ENCODE results near the gene TMEM163.

Gene TMEM163

DNA sequence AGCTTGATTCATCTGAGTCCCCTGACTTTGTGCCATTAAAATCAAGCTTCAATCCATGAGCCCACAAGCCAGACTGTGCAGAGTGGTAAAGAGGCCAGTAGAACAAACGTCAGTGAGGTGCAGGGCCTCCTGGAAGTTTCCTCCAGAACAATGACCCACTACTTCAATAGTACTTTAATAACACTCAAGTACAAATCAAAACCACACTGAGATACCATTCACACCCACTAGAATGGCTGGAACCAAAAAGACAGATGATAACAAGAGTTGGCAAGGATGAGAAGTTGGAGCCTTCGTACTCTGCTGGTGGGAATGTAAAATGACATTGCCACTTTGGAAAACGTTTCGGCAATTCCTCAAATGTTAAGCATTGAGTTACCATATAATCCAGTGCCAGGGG, 181.1 kb downstream of the TMEM163 start:
- H3K9me3 ChIP-seq (ENCODE audit: control insufficient read depth, insufficient read depth, low read length), result no peaks in the 10 kb centered on the region
- WGBS (ENCODE audit: insufficient coverage, insufficient read length), result no CpG with 5 or more reads among the region's 4 CpGs
- H3K27ac ChIP-seq (ENCODE audit: low read length), result no peak overlapping the region

GRCh38 chr2:134537121-134537520, 181.7 kb downstream of the TMEM163 start:
- H3K4me3 ChIP-seq (ENCODE audit: low read length), result no peak overlapping the region
- no peaks in the 10 kb centered on the region for H3K9me3 ChIP-seq (ENCODE audit: control insufficient read depth, insufficient read depth, low read length)
- no peaks in the 10 kb centered on the region for H3K36me3 ChIP-seq (ENCODE audit: control insufficient read depth, insufficient read depth, low read length)
- no peaks in the 10 kb centered on the region for H3K27me3 ChIP-seq (ENCODE audit: control insufficient read depth, insufficient read depth, low read length)
- H3K4me1 ChIP-seq (ENCODE audit: control insufficient read depth, insufficient read depth, low read length), result 0 out of 2 replicates have a peak, but pooled peaks cover 1% of the 10 kb centered on the region
- no CpG with 5 or more reads among the region's 2 CpGs for WGBS (ENCODE audit: insufficient coverage, insufficient read length)
- no peak for DNase-seq (ENCODE audit: low read depth, low spot score)
- H3K27ac ChIP-seq (ENCODE audit: low read length), result no peak overlapping the region

More for the DNA sequence above, 181.1 kb downstream of the TMEM163 start:
- Histone ChIP-seq H3K4me1 (ENCODE audit: control insufficient read depth, insufficient read depth, low read length) (no peaks in the 10 kb centered on the region), H3K4me3 (ENCODE audit: low read length) (no peak overlapping the region), H3K27me3 (ENCODE audit: control insufficient read depth, insufficient read depth, low read length) (no peaks in the 10 kb centered on the region), H3K36me3 (ENCODE audit: control insufficient read depth, insufficient read depth, low read length) (no peaks in the 10 kb centered on the region)
- no peak for DNase-seq (ENCODE audit: low read depth, low spot score)

DNA sequence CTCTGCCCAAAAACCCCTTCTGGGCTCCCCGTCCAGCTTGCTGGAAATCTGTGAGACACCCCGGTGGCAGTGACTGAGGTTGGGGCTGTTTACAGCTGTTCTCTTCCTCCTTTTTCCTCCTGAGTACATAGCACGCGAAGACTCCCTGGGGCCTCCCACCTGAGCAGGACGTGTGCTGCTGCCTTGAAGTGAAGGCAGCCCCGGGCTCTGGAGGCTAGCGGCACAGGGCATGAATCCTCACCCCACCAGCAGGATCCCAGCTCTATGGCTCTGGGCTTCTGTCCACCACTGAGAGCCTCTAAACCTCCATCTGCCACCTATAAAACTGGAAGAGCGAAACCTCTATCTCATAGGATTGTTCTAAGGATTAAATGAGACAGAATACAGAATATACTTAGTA, 182.5 kb downstream of the TMEM163 start:
- Histone ChIP-seq H3K4me3 (ENCODE audit: low read length) (no peak overlapping the region), H3K36me3 (ENCODE audit: control insufficient read depth, insufficient read depth, low read length) (no peaks in the 10 kb centered on the region), H3K27me3 (ENCODE audit: control insufficient read depth, insufficient read depth, low read length) (no peaks in the 10 kb centered on the region), H3K27ac (ENCODE audit: low read length) (no peak overlapping the region), H3K4me1 (ENCODE audit: control insufficient read depth, insufficient read depth, low read length) (0 out of 2 replicates have a peak, but pooled peaks cover 1% of the 10 kb centered on the region), H3K9me3 (ENCODE audit: control insufficient read depth, insufficient read depth, low read length) (no peaks in the 10 kb centered on the region)
- no CpG with 5 or more reads among the region's 8 CpGs for WGBS (ENCODE audit: insufficient coverage, insufficient read length)
- DNase-seq (ENCODE audit: low read depth, low spot score), result no peak

DNA sequence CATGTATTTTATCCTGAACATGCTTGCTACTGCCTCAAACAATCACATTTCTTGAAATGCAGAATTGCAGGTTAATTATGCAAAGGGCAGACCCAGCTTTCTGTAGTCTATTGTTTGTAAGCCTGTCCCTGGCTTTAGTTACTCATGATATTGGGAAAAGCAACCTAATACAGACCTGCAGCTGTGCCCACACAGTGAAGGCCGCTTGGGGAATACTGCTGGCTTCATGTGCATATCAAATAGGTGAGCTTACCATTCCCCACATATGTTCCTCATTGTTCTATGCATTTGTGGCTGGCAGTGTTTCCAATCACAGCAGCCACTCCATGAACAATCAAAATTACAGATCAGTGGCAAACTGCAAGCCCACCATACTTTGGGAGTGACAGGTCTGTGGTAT, 186.3 kb downstream of the TMEM163 start:
- DNase-seq (ENCODE audit: low read depth, low spot score), result no peak
- 0 out of 2 replicates have a peak, but pooled peaks cover 1% of the 10 kb centered on the region for H3K4me1 ChIP-seq (ENCODE audit: control insufficient read depth, insufficient read depth, low read length)
- no peaks in the 10 kb centered on the region for H3K36me3 ChIP-seq (ENCODE audit: control insufficient read depth, insufficient read depth, low read length)
- H3K27ac ChIP-seq (ENCODE audit: low read length), result no peak overlapping the region
- no peaks in the 10 kb centered on the region for H3K9me3 ChIP-seq (ENCODE audit: control insufficient read depth, insufficient read depth, low read length)
- no peak overlapping the region for H3K4me3 ChIP-seq (ENCODE audit: low read length)
- whole genome bisulfite sequencing (ENCODE audit: insufficient coverage, insufficient read length), result no CpG with 5 or more reads among the region's 1 CpG
- H3K27me3 ChIP-seq (ENCODE audit: control insufficient read depth, insufficient read depth, low read length), result no peaks in the 10 kb centered on the region

DNA sequence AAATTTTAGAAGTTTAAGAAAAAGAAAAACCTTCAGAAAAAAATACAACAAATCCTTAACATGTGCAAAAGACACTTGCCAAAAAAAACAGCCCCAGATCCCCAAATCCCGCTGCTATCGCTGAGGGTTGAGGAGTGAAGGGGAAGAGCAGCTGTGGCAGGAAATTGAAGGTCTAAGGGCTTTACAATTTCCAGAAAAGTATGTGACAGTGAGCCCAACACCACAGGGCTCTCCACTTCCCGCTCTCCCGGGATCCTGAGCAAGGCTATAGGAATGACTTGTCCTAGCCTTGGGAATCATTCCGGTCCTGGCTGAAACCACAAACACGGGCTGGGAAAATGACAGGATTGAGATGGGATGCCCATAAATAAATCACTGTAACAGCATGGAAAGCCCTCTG, 191.4 kb downstream of the TMEM163 start:
- no peaks in the 10 kb centered on the region for H3K36me3 ChIP-seq (ENCODE audit: control insufficient read depth, insufficient read depth, low read length)
- DNase-seq (ENCODE audit: low read depth, low spot score), result no peak
- H3K9me3 ChIP-seq (ENCODE audit: control insufficient read depth, insufficient read depth, low read length), result no peaks in the 10 kb centered on the region
- H3K4me3 ChIP-seq (ENCODE audit: low read length), result no peak overlapping the region
- H3K27me3 ChIP-seq (ENCODE audit: control insufficient read depth, insufficient read depth, low read length), result no peaks in the 10 kb centered on the region
- no CpG with 5 or more reads among the region's 6 CpGs for WGBS (ENCODE audit: insufficient coverage, insufficient read length)
- H3K27ac ChIP-seq (ENCODE audit: low read length), result no peak overlapping the region
- no peaks in the 10 kb centered on the region for H3K4me1 ChIP-seq (ENCODE audit: control insufficient read depth, insufficient read depth, low read length)

DNA sequence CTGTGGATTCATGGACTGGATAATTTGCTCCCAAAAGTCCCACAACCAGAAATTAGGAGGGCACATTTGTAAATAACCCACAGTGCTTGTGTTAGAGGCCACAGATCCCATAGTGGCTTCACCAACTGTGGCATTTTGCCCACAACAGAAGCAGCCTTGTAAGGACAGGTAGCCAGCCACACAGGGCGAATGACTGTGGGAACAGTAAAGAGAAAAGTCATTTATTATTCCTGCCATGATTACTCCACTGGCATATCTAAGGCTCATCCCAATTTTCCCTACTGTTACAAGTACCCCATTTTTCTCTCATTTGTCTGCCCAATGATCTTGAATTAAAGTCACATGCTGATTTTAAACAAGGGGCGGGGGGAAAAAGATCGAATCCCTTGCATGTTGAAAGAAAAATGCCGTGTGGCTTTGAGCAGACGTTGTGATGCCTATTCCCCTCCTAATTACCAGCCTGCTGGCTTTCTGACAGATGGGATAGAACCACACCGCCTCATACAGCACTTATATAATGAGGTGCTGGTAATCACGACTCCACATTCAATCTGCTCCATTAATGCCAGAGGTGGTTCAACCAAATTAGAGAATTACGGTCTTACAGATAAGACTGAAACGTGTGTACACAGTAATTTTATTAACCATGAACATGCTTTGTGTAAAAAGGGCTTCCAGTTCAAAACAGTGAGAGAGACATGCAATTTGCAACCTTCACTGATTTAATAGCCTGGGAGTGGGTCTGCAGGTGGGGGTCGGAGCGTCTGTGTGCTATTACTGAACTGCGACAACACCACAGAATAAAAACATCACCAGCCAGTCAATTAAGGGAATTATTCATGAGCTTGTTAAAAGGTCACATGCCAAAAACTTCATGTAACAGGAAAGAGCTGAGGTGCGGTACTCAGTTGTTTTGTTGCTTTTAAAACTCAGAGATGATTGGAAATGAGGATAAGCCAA, 196.0 kb downstream of the TMEM163 start:
- Histone ChIP-seq H3K4me3 (ENCODE audit: low read length) (no peak overlapping the region), H3K36me3 (ENCODE audit: control insufficient read depth, insufficient read depth, low read length) (no peaks in the 10 kb centered on the region), H3K27ac (ENCODE audit: low read length) (no peak overlapping the region), H3K27me3 (ENCODE audit: control insufficient read depth, insufficient read depth, low read length) (no peaks in the 10 kb centered on the region), H3K9me3 (ENCODE audit: control insufficient read depth, insufficient read depth, low read length) (no peaks in the 10 kb centered on the region), H3K4me1 (ENCODE audit: control insufficient read depth, insufficient read depth, low read length) (no peaks in the 10 kb centered on the region)
- DNase-seq (ENCODE audit: low read depth, low spot score), result no peak
- WGBS (ENCODE audit: insufficient coverage, insufficient read length), result no CpG with 5 or more reads among the region's 13 CpGs

DNA sequence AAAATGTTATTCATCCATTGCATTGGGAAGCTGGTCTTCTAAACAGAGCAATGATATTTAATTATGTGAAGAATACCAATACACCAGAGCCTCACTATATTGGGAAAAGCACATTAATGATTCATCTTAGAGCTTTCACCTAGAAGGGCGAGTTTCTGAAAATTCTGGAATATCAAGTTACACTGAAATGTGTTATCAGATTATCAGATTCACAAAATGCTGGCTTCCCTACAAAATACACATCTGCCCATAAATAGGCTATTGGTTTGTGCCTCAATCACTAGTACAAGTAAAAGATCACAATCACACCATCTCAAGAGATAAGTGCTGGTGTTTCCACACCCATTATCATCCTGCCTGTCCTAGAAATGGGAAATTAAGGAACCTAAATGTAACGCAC, 200.7 kb downstream of the TMEM163 start:
- WGBS (ENCODE audit: insufficient coverage, insufficient read length), result no CpG with 5 or more reads among the region's 2 CpGs
- no peak for DNase-seq (ENCODE audit: low read depth, low spot score)
- no peaks in the 10 kb centered on the region for H3K27me3 ChIP-seq (ENCODE audit: control insufficient read depth, insufficient read depth, low read length)

GRCh38 chr2:134515137-134515536, 203.7 kb downstream of the TMEM163 start:
- no peaks in the 10 kb centered on the region for H3K36me3 ChIP-seq (ENCODE audit: control insufficient read depth, insufficient read depth, low read length)
- H3K4me1 ChIP-seq (ENCODE audit: control insufficient read depth, insufficient read depth, low read length), result no peaks in the 10 kb centered on the region; the same call in 1 of the 2 replicates
- no peak overlapping the region for H3K4me3 ChIP-seq (ENCODE audit: low read length)
- no peak overlapping the region for H3K27ac ChIP-seq (ENCODE audit: low read length)
- H3K9me3 ChIP-seq (ENCODE audit: control insufficient read depth, insufficient read depth, low read length), result no peaks in the 10 kb centered on the region
- no CpG with 5 or more reads among the region's 5 CpGs for WGBS (ENCODE audit: insufficient coverage, insufficient read length)
- H3K27me3 ChIP-seq (ENCODE audit: control insufficient read depth, insufficient read depth, low read length), result no peaks in the 10 kb centered on the region
- no peak for DNase-seq (ENCODE audit: low read depth, low spot score)

More for the DNA sequence above, 200.7 kb downstream of the TMEM163 start:
- no peaks in the 10 kb centered on the region; the same call in 1 of the 2 replicates for H3K4me1 ChIP-seq (ENCODE audit: control insufficient read depth, insufficient read depth, low read length)
- H3K9me3 ChIP-seq (ENCODE audit: control insufficient read depth, insufficient read depth, low read length), result no peaks in the 10 kb centered on the region
- H3K27ac ChIP-seq (ENCODE audit: low read length), result no peak overlapping the region
- no peak overlapping the region for H3K4me3 ChIP-seq (ENCODE audit: low read length)
- no peaks in the 10 kb centered on the region for H3K36me3 ChIP-seq (ENCODE audit: control insufficient read depth, insufficient read depth, low read length)

DNA sequence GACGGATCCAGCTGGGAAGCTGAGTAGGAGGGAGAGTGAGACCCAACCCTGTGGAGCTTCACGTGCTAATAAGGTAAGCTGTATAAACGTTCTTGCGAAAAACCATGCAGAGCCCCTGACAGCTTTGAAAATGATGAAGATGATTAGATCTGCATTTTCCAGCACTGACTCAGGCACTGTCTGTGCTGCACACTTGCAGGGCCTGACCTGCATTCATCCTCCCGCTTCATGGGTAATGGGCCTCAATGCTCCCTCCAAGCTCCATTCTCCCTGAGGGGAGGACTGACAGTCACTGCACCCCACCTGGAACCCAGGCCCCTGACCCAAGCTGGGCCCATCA, 205.4 kb downstream of the TMEM163 start:
- no peaks in the 10 kb centered on the region for H3K9me3 ChIP-seq (ENCODE audit: control insufficient read depth, insufficient read depth, low read length)
- H3K27ac ChIP-seq (ENCODE audit: low read length), result no peak overlapping the region
- no CpG with 5 or more reads among the region's 5 CpGs for WGBS (ENCODE audit: insufficient coverage, insufficient read length)
- DNase-seq (ENCODE audit: low read depth, low spot score), result no peak
- H3K36me3 ChIP-seq (ENCODE audit: control insufficient read depth, insufficient read depth, low read length), result no peaks in the 10 kb centered on the region
- no peaks in the 10 kb centered on the region for H3K27me3 ChIP-seq (ENCODE audit: control insufficient read depth, insufficient read depth, low read length)
- H3K4me3 ChIP-seq (ENCODE audit: low read length), result no peak overlapping the region
- no peaks in the 10 kb centered on the region; the same call in 1 of the 2 replicates for H3K4me1 ChIP-seq (ENCODE audit: control insufficient read depth, insufficient read depth, low read length)

DNA sequence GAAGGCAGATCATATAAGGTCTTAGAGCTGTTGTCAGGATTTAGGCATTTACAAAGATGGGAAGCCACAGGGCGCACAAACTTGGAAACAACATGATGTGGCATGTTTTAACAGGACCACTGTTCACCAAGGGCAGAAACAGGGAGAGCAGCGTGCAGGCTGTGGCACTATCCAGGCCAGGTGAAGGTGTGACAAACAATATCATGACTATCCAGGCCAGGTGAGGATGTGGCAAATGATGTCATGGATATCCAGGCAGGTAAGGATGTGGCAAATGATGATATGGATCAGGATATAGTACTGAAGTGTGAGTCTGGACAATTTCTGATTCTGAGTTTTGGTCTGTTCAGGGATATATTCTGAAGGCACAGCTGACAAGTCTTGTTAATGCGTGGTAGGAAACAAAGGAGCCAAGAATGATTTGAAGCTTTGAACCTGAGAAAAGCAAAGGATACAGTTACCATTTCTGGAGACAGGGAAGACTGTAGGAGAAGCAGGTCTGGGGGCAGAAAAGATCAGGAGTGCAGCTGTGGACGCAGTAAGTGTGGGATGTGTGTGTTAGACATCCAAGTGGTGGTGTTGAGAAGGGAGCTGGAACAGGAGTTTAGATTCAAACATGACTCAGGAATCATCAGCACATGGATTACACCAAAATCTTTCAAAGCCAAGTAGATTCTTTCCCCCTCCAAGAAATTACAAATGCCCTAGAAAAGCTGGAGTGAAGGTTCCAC, 205.9 kb downstream of the TMEM163 start:
- H3K27ac ChIP-seq (ENCODE audit: low read length), result no peak overlapping the region
- H3K4me1 ChIP-seq (ENCODE audit: control insufficient read depth, insufficient read depth, low read length), result no peaks in the 10 kb centered on the region; the same call in 1 of the 2 replicates
- H3K27me3 ChIP-seq (ENCODE audit: control insufficient read depth, insufficient read depth, low read length), result no peaks in the 10 kb centered on the region
- H3K9me3 ChIP-seq (ENCODE audit: control insufficient read depth, insufficient read depth, low read length), result no peaks in the 10 kb centered on the region
- H3K36me3 ChIP-seq (ENCODE audit: control insufficient read depth, insufficient read depth, low read length), result no peaks in the 10 kb centered on the region
- H3K4me3 ChIP-seq (ENCODE audit: low read length), result no peak overlapping the region
- WGBS (ENCODE audit: insufficient coverage, insufficient read length), result no CpG with 5 or more reads among the region's 4 CpGs
- DNase-seq (ENCODE audit: low read depth, low spot score), result no peak

Data from iPS DF 6.9 (cell line).